GM18861 (cell line): ENCODE data around the gene POLR2E.

Source experiments
- ATAC-seq: cut with Tn5 transposase; IDR thresholded peaks from one replicate; pipeline ENCODE4 v1.9.1; 2021; ENCODE audit not compliant: unreplicated experiment

The POLR2E gene

DNA sequence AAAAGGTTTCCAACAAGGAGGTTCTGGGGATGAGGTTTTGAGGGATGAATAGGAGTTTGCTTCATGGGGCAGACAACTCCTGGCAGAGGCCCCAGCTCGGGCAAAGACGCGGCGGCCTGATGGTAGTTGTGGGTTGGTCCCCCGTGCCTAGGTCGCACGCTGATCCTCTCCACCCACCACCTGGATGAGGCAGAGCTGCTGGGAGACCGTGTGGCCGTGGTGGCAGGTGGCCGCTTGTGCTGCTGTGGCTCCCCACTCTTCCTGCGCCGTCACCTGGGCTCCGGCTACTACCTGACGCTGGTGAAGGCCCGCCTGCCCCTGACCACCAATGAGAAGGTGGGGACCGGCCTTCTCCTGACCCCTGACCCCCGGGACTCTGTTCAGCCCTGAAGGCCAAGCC, 43.4 kb downstream of the POLR2E start:
- ATAC-seq, result no peak

- no peak for ATAC-seq
Measured at GRCh38 chr19:1050989-1051788, 44.0 kb downstream of the POLR2E start.

GRCh38 chr19:1049800-1050199, 45.4 kb downstream of the POLR2E start:
- ATAC-seq, result no peak

GRCh38 chr19:1049106-1049505, 46.1 kb downstream of the POLR2E start:
- no peak for ATAC-seq

DNA sequence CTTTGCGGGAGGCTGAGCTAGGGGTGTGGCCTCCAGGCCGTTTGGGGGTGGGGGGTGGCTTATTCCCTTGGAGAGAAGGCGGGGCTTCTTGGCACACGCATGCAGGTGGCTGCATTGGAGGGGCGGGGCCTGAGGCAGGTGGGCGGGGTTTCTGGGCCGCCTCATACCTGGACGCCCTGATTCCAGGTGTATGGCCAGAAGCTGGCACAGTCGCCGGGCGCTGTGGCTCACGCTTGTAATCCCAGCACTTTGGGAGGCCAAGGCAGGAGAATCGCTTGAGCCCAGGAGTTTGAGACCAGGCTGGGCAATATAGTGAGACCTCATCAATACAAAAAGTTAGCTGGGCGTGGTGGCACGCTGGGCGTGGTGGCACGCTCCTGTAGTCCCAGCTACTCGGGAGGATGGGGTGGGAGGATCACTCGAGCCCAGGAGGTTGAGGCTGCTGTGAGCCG, 47.5 kb downstream of the POLR2E start:
- ATAC-seq, result no peak

DNA sequence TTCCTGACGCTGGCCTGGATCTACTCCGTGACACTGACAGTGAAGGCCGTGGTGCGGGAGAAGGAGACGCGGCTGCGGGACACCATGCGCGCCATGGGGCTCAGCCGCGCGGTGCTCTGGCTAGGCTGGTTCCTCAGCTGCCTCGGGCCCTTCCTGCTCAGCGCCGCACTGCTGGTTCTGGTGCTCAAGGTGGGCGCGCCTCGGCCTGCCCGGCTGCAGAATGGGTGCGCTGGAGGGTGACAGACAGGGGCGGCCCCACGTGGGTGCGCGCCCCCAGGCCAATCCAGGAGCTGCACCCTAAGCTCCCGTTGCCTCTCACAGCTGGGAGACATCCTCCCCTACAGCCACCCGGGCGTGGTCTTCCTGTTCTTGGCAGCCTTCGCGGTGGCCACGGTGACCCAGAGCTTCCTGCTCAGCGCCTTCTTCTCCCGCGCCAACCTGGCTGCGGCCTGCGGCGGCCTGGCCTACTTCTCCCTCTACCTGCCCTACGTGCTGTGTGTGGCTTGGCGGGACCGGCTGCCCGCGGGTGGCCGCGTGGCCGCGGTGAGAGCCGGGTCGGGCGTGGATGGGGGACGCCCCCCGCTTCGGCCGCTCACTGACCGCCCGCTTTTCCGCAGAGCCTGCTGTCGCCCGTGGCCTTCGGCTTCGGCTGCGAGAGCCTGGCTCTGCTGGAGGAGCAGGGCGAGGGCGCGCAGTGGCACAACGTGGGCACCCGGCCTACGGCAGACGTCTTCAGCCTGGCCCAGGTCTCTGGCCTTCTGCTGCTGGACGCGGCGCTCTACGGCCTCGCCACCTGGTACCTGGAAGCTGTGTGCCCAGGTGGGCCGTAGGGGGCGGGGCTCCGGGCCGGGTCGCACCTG, 48.1 kb downstream of the POLR2E start:
- ATAC-seq, result no peak

DNA sequence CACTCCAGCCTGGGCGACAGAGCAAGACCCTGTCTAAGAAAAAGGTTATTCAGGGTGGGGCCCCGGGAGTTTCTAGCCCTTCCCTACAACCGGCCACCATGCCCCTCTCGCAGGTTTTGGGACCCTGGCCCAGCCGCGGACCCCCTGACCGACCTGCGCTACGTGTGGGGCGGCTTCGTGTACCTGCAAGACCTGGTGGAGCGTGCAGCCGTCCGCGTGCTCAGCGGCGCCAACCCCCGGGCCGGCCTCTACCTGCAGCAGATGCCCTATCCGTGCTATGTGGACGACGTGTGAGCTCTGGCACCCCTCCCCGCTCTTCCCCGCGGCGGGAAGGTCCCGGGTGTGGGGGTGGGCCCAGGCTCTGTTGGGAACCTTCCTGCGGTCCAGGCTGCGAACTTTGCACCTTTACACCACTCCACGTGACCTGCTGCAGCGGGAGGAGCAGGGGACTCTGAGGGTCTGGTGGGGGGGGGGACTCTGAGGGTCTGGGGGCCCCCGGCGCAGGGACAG, 49.0 kb downstream of the POLR2E start:
- no peak for ATAC-seq

GRCh38 chr19:1045247-1045603, 50.0 kb downstream of the POLR2E start:
- ATAC-seq, result no peak

DNA sequence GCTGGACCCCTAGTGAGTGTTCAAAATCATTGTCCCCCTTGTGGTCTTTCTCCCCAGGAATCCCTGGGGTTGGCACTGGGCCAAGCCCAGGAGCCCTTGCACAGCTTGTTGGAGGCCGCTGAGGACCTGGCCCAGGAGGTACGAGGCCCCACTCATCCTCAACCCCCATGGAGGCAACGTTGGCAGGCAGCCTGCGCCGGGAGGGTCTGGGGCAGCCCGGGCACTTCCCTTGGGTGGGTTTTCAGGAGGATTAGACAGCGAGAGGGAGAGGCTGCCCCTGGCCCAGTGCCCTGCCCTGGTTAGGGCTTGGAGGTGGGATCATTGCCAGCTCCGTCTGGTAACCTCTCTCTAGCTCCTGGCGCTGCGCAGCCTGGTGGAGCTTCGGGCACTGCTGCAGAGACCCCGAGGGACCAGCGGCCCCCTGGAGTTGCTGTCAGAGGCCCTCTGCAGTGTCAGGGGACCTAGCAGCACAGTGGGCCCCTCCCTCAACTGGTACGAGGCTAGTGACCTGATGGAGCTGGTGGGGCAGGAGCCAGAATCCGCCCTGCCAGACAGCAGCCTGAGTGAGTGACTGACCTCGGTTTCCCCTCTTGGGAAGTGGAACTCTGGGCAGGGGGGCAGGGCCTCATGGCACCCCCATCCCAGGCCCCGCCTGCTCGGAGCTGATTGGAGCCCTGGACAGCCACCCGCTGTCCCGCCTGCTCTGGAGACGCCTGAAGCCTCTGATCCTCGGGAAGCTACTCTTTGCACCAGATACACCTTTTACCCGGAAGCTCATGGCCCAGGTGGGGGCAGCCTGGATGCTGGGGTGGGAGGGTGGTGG, 52.3 kb downstream of the POLR2E start:
- no peak for ATAC-seq

GRCh38 chr19:1041835-1042685, 53.1 kb downstream of the POLR2E start:
- ATAC-seq, result no peak

- no peak for ATAC-seq
Measured at GRCh38 chr19:1041272-1041834, 53.8 kb downstream of the POLR2E start.

DNA sequence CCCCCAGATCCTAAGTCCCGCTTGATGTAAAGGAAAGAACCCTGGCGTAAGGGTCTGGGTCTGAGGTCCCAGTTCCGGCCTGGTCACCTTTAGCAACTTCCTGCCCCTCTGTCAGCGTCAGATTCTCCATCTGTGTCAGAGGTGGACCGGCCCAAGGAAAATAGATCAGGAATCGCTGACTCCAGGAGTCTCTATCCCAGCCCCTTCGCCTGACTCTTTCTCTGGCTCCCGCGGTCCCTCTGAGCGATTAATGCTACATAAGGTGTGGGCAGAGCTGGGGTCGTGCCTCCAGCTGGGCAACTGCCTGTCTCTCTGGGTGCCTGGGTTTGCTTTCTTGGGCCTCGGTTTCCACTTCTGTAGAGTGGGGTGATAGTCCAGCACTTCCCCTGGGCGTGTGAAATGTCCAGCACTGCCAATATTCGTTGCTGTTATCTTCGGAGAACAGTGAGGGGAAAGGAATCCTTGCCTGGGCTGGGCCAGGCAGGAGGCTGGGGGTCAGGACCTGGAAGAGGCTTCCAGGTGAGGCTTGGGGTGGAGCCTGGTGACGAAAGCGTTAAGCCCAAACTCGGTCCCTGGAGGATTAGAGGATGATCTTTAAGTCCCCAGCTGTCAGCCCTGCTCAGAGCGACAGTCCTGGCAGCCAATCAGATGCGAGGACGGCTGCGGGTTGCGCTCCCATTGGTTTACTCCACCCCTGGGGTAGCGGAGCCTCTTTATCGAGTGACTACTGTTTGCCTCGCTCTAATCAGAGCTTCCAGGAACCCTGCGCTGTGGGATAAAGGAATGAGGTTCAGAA, 54.5 kb downstream of the POLR2E start:
- peak; percentile 36 for ATAC-seq

GRCh38 chr19:1039646-1040475, 55.3 kb downstream of the POLR2E start, which contains the start of gene ABCA7:
ABCA7 (plus strand) TSS chr19:1040107; CDS start chr19:1041362, 1,255 bp downstream.
- ATAC-seq, result peak; percentile 69

DNA sequence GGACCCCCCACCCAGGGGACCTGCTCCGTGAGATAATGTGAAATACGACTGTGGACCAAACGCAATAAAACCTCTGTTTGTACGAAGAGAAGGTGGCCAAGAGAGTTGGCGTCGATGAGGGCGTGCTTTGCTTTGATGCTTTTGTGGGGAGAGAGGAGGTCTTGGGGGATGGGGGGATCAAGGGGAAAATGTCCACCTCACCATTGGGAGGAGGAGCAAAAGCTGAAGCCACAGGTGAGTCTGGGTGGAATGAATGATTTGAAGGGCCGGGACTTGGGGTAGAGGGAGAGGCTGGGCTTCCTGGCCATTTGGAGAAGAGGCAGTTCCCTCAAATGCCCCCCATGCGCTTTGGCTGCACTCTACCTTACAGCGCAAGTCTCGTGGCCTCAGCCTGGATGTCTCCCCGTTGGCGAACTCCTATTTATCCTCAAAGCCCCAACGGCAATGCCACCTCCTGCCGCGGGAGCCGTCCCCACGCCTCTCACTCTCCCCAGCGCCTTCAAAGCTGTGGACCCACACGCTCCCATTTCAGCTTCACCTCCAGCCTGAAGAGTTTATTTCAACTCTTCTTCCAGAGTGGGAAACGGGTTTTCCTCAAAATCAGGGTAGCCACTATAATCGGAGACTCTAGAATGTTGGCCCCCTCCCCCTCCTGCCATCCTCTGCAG, 56.1 kb downstream of the POLR2E start:
- no peak for ATAC-seq

DNA sequence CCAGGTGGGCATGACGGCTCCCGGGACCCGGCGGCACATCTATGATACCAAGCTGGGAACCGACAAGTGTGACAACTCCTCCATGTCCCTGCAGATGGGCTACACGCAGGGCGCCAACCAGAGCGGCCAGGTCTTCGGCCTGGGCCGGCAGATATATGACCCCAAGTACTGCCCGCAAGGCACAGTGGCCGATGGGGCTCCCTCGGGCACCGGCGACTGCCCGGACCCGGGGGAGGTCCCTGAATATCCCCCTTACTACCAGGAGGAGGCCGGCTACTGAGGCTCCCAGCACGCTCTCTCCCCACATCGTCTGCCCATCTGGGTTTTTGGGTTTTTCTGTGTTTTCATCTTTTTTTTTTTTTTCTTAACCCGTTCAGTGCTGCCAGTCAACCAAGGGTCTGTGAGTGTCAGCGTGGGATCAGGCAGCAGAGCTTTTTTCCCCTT, 57.5 kb downstream of the POLR2E start:
- ATAC-seq, result peak; percentile 8
